PC-3 (cell line): Measurements from ENCODE around the gene PLCB4. TPM values are rescaled to one million over a fixed set of nuclear protein-coding genes. Genes with fewer than 3 reads are reported as not detected.

Source experiments
- ATAC-seq: fragments of 200-7000 bp; cut with Tn5 transposase; 2 replicates; pipeline ENCODE4 v1.9.1; 2020; ENCODE audit warnings: mild to moderate bottlenecking, moderate library complexity
- BruUV-seq: library from RNA; stranded (reverse); fragments of 400-500 nt; replicated peaks from 2 replicates; lab custom pipeline; 2021; lab: Mats Ljungman, UMichigan
- CTCF ChIA-PET: fragments of 300-600 bp; sonication (Branson Sonifier 250); formaldehyde crosslinking; loops from one replicate; lab custom pipeline; 2022; ENCODE audit warnings: antibody characterized with exemption; lab: Charles Lee
- POLR2A ChIA-PET: fragments of 300-600 bp; sonication (Branson Sonifier 250); formaldehyde crosslinking; loops from one replicate; lab custom pipeline; 2022; ENCODE audit warnings: antibody characterized with exemption; ENCODE audit not compliant: unreplicated experiment; lab: Charles Lee
- DNase-seq: peaks from one replicate; pipeline ENCODE4 v3.0.0-alpha.2; 2015
- H2AFZ ChIP-seq: fragments of 300-600 bp; sonication (generic); 2 replicates; pipeline ENCODE4 v1.6.0; 2016; ENCODE audit warnings: antibody characterized with exemption, low read length
- H3F3A ChIP-seq: fragments of 300-600 bp; sonication (generic); one replicate; pipeline ENCODE4 v1.6.0; 2017; ENCODE audit warnings: antibody characterized with exemption, low read length, control low read depth, mild to moderate bottlenecking; ENCODE audit not compliant: unreplicated experiment
- H3K27ac ChIP-seq: fragments of 300-600 bp; sonication (generic); 2 replicates; pipeline ENCODE4 v1.5.1; 2016; ENCODE audit warnings: mild to moderate bottlenecking, low read length
- H3K27me3 ChIP-seq: fragments of 300-600 bp; sonication (generic); 2 replicates; pipeline ENCODE4 v1.6.1; 2016; ENCODE audit warnings: low read length, mixed read lengths
- H3K36me3 ChIP-seq: fragments of 300-600 bp; sonication (generic); 2 replicates; pipeline ENCODE4 v1.6.1; 2016; ENCODE audit warnings: low read depth, mixed run types, low read length, mixed read lengths
- H3K4me1 ChIP-seq: fragments of 300-600 bp; sonication (generic); 2 replicates; pipeline ENCODE4 v1.5.1; 2016; ENCODE audit warnings: low read length; ENCODE audit not compliant: insufficient read depth
- H3K4me2 ChIP-seq: fragments of 300-600 bp; sonication (generic); 2 replicates; pipeline ENCODE4 v1.6.0; 2016; ENCODE audit warnings: low read length
- H3K4me3 ChIP-seq: fragments of 300-600 bp; sonication (generic); 2 replicates; pipeline ENCODE4 v1.5.1; 2016; ENCODE audit warnings: mild to moderate bottlenecking, low read length, mixed read lengths
- H3K79me2 ChIP-seq: fragments of 300-600 bp; sonication (generic); 2 replicates; pipeline ENCODE4 v1.6.1; 2017; ENCODE audit warnings: low read length, mixed read lengths
- H3K9ac ChIP-seq: fragments of 300-600 bp; sonication (generic); 2 replicates; pipeline ENCODE4 v1.6.0; 2016; ENCODE audit warnings: mild to moderate bottlenecking, low read length
- H3K9me2 ChIP-seq: fragments of 300-600 bp; sonication (generic); replicated peaks from 2 replicates; pipeline ENCODE4 v1.6.1; 2016; ENCODE audit warnings: mixed run types, low read length, mixed read lengths
- H3K9me3 ChIP-seq: fragments of 300-600 bp; sonication (generic); 2 replicates; pipeline ENCODE4 v1.6.1; 2016; ENCODE audit warnings: low read length, mixed read lengths
- H4K20me1 ChIP-seq: fragments of 300-600 bp; sonication (generic); 2 replicates; pipeline ENCODE4 v1.6.1; 2016; ENCODE audit warnings: low read length, mixed read lengths
- CTCF ChIP-seq: fragments of 300-600 bp; sonication (generic); conservative IDR thresholded peaks from 2 replicates; pipeline ENCODE4 v1.5.1; 2017; ENCODE audit warnings: antibody characterized with exemption, low read depth, mild to moderate bottlenecking, low read length
- EZH2 ChIP-seq: fragments of 300-600 bp; sonication (generic); IDR thresholded peaks from one replicate; pipeline ENCODE4 v1.6.1; 2017; ENCODE audit warnings: antibody characterized with exemption, mild to moderate bottlenecking, low read length; ENCODE audit not compliant: unreplicated experiment
- EZH2phosphoT487 ChIP-seq: fragments of 300-600 bp; sonication (generic); IDR thresholded peaks from 2 replicates; pipeline ENCODE4 v1.6.1; 2018; ENCODE audit warnings: mild to moderate bottlenecking, antibody characterized with exemption, low read length, borderline replicate concordance
- intact Hi-C: fragments of 100-400 bp; cut with micrococcal nuclease; formaldehyde crosslinking; loops from 2 replicates; pipeline ENCODE4 v1.9.0; 2023
- total RNA-seq: library from RNA; depleted of rRNA; stranded (reverse); fragments of >200 nt; gene quantifications from 2 replicates; pipeline ENCODE4 v1.2.3, GENCODE V29; 2014

PLCB4 gene
- total RNA-seq, 1 experiment from 2014 or later, result 25.4 TPM

DNA sequence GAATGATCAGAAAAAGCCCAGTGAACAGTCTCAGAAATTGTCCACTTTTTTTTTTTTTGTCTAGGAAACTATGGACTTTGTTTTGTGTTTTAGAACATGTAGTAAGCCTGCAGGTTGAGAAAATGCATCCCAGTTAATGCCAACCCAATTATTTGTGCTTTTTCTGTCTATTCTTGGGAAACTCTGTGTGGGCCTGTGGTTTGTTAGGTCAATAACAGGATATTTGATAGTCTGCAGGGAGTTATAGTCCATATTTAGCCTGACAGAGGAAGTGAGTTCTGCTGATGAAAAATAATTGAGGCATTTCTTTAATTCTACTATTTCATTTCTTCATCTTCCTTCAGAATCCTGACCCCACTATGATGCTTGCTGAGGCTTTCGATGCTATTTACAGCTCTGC lies 291.5 kb downstream of the PLCB4 start:
- intact Hi-C loops, result no loop called here
- H3K27ac ChIP-seq, result no peak overlapping the region
- no peaks in the 10 kb centered on the region for H3K9me3 ChIP-seq
- H4K20me1 ChIP-seq, result no peaks in the 10 kb centered on the region
- H3K9me2 ChIP-seq, result no peaks in the 10 kb centered on the region
- ChIA-PET POLR2A (no interaction called here), CTCF (interaction anchor here (1.5 kb wide), 1 partner anchor 507 kb away, joined by 10 read pairs; no protein-coding TSS in a partner anchor)
- no peaks in the 10 kb centered on the region for H3K79me2 ChIP-seq
- DNase-seq, result no peak
- no peak for ATAC-seq
- no peaks in the 10 kb centered on the region for H3K27me3 ChIP-seq
- no peak overlapping the region for H3K4me2 ChIP-seq
- no peak for TF ChIP-seq EZH2
- no peak for TF ChIP-seq CTCF
- no peak for TF ChIP-seq EZH2phosphoT487
- no TSS peak for BruUV-seq
- no peaks in the 10 kb centered on the region; the same call in 1 of the 2 replicates for H3K36me3 ChIP-seq
- no peak overlapping the region for H2AFZ ChIP-seq
- no peaks in the 10 kb centered on the region for H3F3A ChIP-seq
- no peak overlapping the region for H3K9ac ChIP-seq
- H3K4me1 ChIP-seq, result no peaks in the 10 kb centered on the region
- H3K4me3 ChIP-seq, result no peak overlapping the region

GRCh38 chr20:9363673-9364072 lies 294.8 kb downstream of the PLCB4 start:
- Histone ChIP-seq H3K27ac (no peak overlapping the region), H3K79me2 (no peaks in the 10 kb centered on the region), H3K4me2 (no peak overlapping the region), H3K4me3 (no peak overlapping the region), H3F3A (no peaks in the 10 kb centered on the region), H3K27me3 (no peaks in the 10 kb centered on the region), H3K9ac (no peak overlapping the region), H3K9me2 (no peaks in the 10 kb centered on the region), H3K36me3 (no peaks in the 10 kb centered on the region; the same call in 1 of the 2 replicates), H4K20me1 (no peaks in the 10 kb centered on the region), H3K4me1 (no peaks in the 10 kb centered on the region), H2AFZ (no peak overlapping the region), H3K9me3 (no peaks in the 10 kb centered on the region)
- BruUV-seq, result no TSS peak
- peak; percentile 40; the same call in 1 of the 2 replicates for ATAC-seq
- peak; percentile 67 for DNase-seq
- ChIA-PET CTCF (no interaction called here), POLR2A (no interaction called here)
- intact Hi-C loops, result no loop called here
- TF ChIP-seq EZH2 (no peak), CTCF (no peak), EZH2phosphoT487 (no peak)

DNA sequence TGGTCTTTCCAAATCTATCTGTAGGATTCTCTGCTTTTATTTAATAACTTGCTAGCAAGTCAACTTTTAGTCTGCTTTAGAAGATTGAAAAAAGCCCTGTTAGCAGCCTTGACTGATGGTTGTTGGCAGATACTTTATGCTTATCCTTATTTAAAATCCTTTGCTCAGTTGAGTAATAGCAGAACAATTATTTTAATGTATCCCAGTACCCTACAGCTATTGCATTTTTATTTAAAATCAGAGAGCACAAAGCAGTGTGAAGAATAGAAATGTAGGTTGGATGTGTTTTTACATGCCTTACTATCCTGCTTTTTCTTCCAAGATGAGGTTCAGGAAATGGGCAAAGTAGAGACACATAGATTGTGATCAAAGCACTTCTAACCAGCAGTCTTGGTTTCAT lies 298.4 kb downstream of the PLCB4 start:
- no peak for DNase-seq
- Histone ChIP-seq H3K9me2 (no peaks in the 10 kb centered on the region), H3K4me3 (no peak overlapping the region), H3K79me2 (no peaks in the 10 kb centered on the region), H3K9me3 (no peaks in the 10 kb centered on the region), H2AFZ (no peak overlapping the region), H3K4me1 (no peaks in the 10 kb centered on the region), H3K4me2 (no peak overlapping the region), H3K36me3 (peaks cover 2% of the 10 kb centered on the region; the same call in 1 of the 2 replicates), H3K27ac (no peak overlapping the region), H3K27me3 (no peaks in the 10 kb centered on the region), H3F3A (no peaks in the 10 kb centered on the region), H3K9ac (no peak overlapping the region), H4K20me1 (no peaks in the 10 kb centered on the region)
- POLR2A ChIA-PET, result no interaction called here
- BruUV-seq, result no TSS peak
- CTCF ChIA-PET, result interaction anchor here (0.6 kb wide), 1 partner anchor 26 kb away, joined by 3 read pairs; no protein-coding TSS in a partner anchor
- intact Hi-C loops, result no loop called here
- no peak for ATAC-seq
- TF ChIP-seq CTCF, result no peak
- no peak for TF ChIP-seq EZH2phosphoT487
- TF ChIP-seq EZH2, result no peak
